Progenitor cell of endocrine pancreas (in vitro differentiated cells): ENCODE results near the gene ODAD2. TPM values are rescaled to one million over a fixed set of nuclear protein-coding genes. Genes with fewer than 3 reads are reported as not detected.

Experiments used
- DNase-seq: peaks from one replicate; pipeline ENCODE4 v3.0.0; 2021; ENCODE audit warnings: low spot score; ENCODE audit not compliant: unreplicated experiment
- H3K27ac Mint-ChIP-seq: 2 replicates; pipeline ENCODE4 v1.8.0; 2021; ENCODE audit warnings: mild to moderate bottlenecking, moderate library complexity, mixed read lengths
- H3K27me3 Mint-ChIP-seq: 2 replicates; pipeline ENCODE4 v1.8.0; 2021; ENCODE audit warnings: mixed read lengths
- H3K36me3 Mint-ChIP-seq: 2 replicates; pipeline ENCODE4 v1.8.0; 2022; ENCODE audit warnings: mixed read lengths; ENCODE audit not compliant: insufficient read depth
- H3K4me1 Mint-ChIP-seq: 2 replicates; pipeline ENCODE4 v1.8.0; 2021; ENCODE audit warnings: low read depth, mixed read lengths
- H3K4me3 Mint-ChIP-seq: 2 replicates; pipeline ENCODE4 v1.8.0; 2021; ENCODE audit warnings: low read depth, mild to moderate bottlenecking, moderate library complexity, mixed read lengths
- H3K9me3 Mint-ChIP-seq: 2 replicates; pipeline ENCODE4 v1.8.0; 2021; ENCODE audit warnings: low read depth, mixed read lengths
- total RNA-seq: library from RNA; stranded (reverse); gene quantifications from 2 replicates; pipeline ENCODE4 v1.2.1, GENCODE V29; 2021
- TF ChIP-seq, protein P1 (sequence below): fragments of 200-600 bp; sonication (generic); IDR thresholded peaks from one replicate; pipeline ENCODE4 v1.5.0; 2021; ENCODE audit warnings: antibody characterized with exemption, mild to moderate bottlenecking; ENCODE audit not compliant: unreplicated experiment

The ODAD2 gene
- total RNA-seq, 1 donor from 2014 or later = 0.67 TPM

DNA sequence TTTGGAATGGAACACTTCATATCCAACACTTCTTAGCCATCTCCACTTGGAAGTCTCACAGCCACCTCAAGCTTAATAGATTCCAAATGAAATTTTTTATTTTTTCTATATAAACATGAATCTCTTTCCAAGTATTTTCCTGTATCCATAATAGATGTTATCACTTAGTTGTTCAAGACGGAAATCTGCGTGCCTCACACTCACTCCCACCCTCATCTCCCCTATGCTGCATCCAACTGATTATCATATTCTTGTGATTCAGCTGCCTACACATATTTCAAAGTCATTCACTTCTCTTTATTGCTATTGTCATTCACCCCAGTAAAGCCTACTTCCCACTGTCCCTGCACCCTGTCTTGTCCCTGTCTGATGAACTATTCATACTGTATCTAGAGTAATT is 183.0 kb downstream of the ODAD2 start:
- Mint-ChIP-seq H3K27ac (no peak overlapping the region), H3K9me3 (no peaks in the 10 kb centered on the region), H3K27me3 (no peaks in the 10 kb centered on the region)

DNA sequence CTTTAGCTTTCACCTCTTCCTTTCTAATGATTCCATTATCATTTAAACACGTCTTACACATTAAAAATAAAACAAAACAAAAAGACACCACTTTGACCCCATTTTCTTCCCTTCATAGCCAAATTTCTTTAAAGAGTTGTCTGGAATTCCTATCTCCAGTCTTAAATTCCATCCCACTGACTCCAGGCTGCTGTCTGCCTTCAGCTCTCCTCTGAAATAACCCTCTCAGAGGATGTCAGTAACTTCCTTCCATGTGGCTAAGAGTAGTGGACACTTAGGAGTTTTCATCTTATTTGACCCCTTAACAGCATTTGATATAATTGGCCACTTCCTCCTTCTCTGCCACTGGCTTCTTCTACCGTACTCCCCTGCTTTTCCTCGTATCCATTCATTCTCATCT is 183.6 kb downstream of the ODAD2 start:
- TF ChIP-seq, protein P1, sequence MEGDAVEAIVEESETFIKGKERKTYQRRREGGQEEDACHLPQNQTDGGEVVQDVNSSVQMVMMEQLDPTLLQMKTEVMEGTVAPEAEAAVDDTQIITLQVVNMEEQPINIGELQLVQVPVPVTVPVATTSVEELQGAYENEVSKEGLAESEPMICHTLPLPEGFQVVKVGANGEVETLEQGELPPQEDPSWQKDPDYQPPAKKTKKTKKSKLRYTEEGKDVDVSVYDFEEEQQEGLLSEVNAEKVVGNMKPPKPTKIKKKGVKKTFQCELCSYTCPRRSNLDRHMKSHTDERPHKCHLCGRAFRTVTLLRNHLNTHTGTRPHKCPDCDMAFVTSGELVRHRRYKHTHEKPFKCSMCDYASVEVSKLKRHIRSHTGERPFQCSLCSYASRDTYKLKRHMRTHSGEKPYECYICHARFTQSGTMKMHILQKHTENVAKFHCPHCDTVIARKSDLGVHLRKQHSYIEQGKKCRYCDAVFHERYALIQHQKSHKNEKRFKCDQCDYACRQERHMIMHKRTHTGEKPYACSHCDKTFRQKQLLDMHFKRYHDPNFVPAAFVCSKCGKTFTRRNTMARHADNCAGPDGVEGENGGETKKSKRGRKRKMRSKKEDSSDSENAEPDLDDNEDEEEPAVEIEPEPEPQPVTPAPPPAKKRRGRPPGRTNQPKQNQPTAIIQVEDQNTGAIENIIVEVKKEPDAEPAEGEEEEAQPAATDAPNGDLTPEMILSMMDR = no peak
- no peaks in the 10 kb centered on the region for H3K4me1 Mint-ChIP-seq
- no peaks in the 10 kb centered on the region for H3K9me3 Mint-ChIP-seq
- no peak overlapping the region for H3K4me3 Mint-ChIP-seq
- H3K27me3 Mint-ChIP-seq = no peaks in the 10 kb centered on the region
- H3K36me3 Mint-ChIP-seq = no peaks in the 10 kb centered on the region
- no peak for DNase-seq
- no peak overlapping the region for H3K27ac Mint-ChIP-seq

More for the DNA sequence above, 183.0 kb downstream of the ODAD2 start:
- DNase-seq = no peak
- no peaks in the 10 kb centered on the region for H3K4me1 Mint-ChIP-seq
- TF ChIP-seq, protein P1 = no peak
- no peaks in the 10 kb centered on the region for H3K36me3 Mint-ChIP-seq
- H3K4me3 Mint-ChIP-seq = no peak overlapping the region

DNA sequence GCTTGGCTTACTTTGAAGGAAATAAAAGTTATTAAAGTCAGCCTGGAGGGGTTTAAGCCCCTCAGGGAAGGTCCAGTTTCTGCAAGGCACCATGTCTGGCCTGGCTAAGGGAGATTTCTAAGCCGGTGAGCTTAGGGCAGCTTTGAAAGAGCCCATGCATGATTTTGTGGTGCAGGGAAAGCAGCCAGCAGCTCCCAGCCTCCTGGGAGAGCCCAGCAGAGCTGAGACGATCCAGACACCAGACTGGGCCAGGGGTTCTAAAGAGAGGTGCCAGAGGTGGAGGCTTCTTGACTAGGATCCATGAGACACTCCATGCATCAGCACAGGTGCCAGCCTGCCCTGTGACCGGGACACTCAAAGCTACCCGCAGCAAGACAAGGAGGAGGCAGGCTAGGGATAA is 193.7 kb downstream of the ODAD2 start:
- TF ChIP-seq, protein P1 = no peak
- no peak overlapping the region for H3K4me3 Mint-ChIP-seq
- no peaks in the 10 kb centered on the region for H3K9me3 Mint-ChIP-seq
- no peaks in the 10 kb centered on the region for H3K4me1 Mint-ChIP-seq
- no peak overlapping the region for H3K27ac Mint-ChIP-seq
- H3K36me3 Mint-ChIP-seq = no peaks in the 10 kb centered on the region
- no peak for DNase-seq
- peaks cover 18% of the 10 kb centered on the region for H3K27me3 Mint-ChIP-seq

DNA sequence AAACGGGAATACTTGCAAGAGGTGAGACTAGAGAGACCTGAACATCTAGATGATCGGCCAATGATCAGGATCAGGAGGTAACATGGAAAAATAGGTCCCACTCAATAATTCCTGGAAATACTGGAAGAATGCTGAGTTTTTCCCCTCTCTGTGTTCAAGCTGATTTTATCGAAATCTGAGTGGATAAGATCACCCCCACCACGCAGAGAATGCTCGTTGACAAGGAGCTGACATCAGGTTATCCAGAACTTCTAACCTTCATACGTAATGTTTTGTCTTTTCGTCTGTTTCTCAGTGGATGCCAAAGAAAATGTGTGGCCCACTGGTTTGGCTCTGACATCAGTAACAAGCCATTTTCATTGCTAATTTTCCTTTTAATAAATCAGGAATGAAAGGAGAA is 194.7 kb downstream of the ODAD2 start:
- DNase-seq = no peak
- Mint-ChIP-seq H3K9me3 (no peaks in the 10 kb centered on the region), H3K36me3 (no peaks in the 10 kb centered on the region), H3K4me3 (no peak overlapping the region), H3K27me3 (peaks cover 18% of the 10 kb centered on the region), H3K27ac (no peak overlapping the region), H3K4me1 (no peaks in the 10 kb centered on the region)
- TF ChIP-seq, protein P1 = no peak

DNA sequence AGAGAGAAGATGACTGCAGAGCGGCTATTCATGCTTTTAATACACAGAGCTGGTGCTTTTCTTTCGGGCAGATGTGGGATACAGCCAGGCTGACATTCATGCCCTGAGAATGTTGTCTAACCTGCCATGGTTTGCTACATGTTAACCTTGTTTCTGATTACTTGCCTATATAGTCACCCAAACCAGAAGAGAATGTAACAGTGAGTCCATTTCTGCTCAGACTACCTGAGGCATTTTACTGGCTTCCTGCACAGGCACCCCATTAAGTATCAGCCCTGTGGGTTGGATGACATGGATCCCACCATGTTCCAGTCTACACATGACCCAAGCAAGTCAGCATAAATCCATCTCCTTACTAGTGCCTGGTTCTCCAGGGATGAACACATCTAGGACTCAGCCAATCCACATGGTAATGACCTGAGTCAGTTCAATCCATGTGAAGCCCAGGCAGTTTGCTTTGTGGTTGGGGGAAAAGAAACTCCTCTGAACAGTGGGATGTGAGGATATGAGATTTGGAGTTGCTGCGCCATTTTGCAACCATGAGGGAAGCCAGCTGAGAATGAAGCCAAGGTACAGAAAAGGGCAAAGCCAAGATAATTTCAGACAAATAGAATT is 197.6 kb downstream of the ODAD2 start:
- Mint-ChIP-seq H3K27me3 (peaks cover 18% of the 10 kb centered on the region), H3K4me3 (no peak overlapping the region), H3K27ac (no peak overlapping the region), H3K4me1 (no peaks in the 10 kb centered on the region), H3K9me3 (no peaks in the 10 kb centered on the region), H3K36me3 (no peaks in the 10 kb centered on the region)
- TF ChIP-seq, protein P1 = no peak
- DNase-seq = no peak
